C4-2B (cell line): ENCODE data around the gene PLPPR2.

ENCODE experiments used
- ZFX ChIP-seq: fragments of 450-650 bp; IDR thresholded peaks from 2 replicates; pipeline ENCODE4 v1.6.1; 2017
- TF ChIP-seq, protein P1 (sequence below): fragments of 450-650 bp; conservative IDR thresholded peaks from 2 replicates; pipeline ENCODE4 v1.5.1; 2017; ENCODE audit warnings: mild to moderate bottlenecking

DNA sequence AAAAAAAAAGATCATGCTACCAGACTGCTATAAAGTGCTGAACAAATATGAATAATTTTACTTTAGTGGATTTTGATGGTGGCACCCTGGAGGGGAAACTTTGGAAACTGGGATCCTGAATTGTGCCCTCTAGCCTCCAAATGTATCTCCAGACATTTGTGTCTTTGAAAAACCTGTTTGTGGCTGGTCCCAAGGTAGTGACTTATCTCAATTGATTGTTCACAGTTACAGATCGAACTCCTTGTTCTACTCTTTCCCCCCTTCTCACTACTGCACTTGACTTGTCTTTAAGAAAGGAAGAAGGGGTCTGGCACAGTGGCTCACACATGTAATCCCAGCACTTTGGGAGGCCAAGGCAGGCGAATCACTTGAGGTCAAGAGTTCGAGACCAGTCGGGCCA lies 53.4 kb downstream of the PLPPR2 start:
- TF ChIP-seq, protein P1, sequence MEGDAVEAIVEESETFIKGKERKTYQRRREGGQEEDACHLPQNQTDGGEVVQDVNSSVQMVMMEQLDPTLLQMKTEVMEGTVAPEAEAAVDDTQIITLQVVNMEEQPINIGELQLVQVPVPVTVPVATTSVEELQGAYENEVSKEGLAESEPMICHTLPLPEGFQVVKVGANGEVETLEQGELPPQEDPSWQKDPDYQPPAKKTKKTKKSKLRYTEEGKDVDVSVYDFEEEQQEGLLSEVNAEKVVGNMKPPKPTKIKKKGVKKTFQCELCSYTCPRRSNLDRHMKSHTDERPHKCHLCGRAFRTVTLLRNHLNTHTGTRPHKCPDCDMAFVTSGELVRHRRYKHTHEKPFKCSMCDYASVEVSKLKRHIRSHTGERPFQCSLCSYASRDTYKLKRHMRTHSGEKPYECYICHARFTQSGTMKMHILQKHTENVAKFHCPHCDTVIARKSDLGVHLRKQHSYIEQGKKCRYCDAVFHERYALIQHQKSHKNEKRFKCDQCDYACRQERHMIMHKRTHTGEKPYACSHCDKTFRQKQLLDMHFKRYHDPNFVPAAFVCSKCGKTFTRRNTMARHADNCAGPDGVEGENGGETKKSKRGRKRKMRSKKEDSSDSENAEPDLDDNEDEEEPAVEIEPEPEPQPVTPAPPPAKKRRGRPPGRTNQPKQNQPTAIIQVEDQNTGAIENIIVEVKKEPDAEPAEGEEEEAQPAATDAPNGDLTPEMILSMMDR: no peak
- no peak for TF ChIP-seq ZFX
